Skeletal muscle tissue (tissue), 4 donors: ENCODE measurements around the gene SERTAD1. TPM values are rescaled to one million over a fixed set of nuclear protein-coding genes. Genes with fewer than 3 reads are reported as not detected.
"Not testable (repeated sequence)": the region's sequence is repeated elsewhere in the genome, so short reads cannot be mapped to it uniquely, and the experiment has no call there.

ENCODE experiments used
- H3K27ac ChIP-seq: one replicate; pipeline ENCODE4 v1.7.0; 2013; ENCODE audit warnings: mild to moderate bottlenecking, low read depth, low read length, inconsistent platforms
- H3K27me3 ChIP-seq, 3 donors: one replicate each; pipeline ENCODE4 v1.7.0; 2013; ENCODE audit warnings: low read length in 3 of 3; ENCODE audit not compliant: control insufficient read depth in 3 of 3, insufficient read depth in 3 of 3
- H3K36me3 ChIP-seq, 3 donors: one replicate each; pipeline ENCODE4 v1.7.0; 2013; ENCODE audit warnings: low read length in 3 of 3; ENCODE audit not compliant: control insufficient read depth in 3 of 3, insufficient read depth in 3 of 3
- H3K4me1 ChIP-seq, 3 donors: one replicate each; pipeline ENCODE4 v1.7.0; 2013; ENCODE audit warnings: low read length in 3 of 3, mild to moderate bottlenecking in 3 of 3; ENCODE audit not compliant: control insufficient read depth in 3 of 3, insufficient read depth in 3 of 3
- H3K4me3 ChIP-seq, 3 donors: one replicate each; pipeline ENCODE4 v1.7.0; 2013; ENCODE audit warnings: low read length in 3 of 3
- H3K9ac ChIP-seq, 3 donors: one replicate each; pipeline ENCODE4 v1.7.0; 2013; ENCODE audit warnings: low read length in 3 of 3, mild to moderate bottlenecking in 3 of 3, moderate library complexity in 2 of 3, low read depth in 1 of 3
- H3K9me3 ChIP-seq, 3 donors: one replicate each; pipeline ENCODE4 v1.7.0; 2013; ENCODE audit warnings: low read length in 3 of 3; ENCODE audit not compliant: control insufficient read depth in 3 of 3
- total RNA-seq: library from RNA; depleted of rRNA; stranded (reverse); fragments of >200 nt; gene quantifications from one replicate; pipeline ENCODE4 v1.2.3, GENCODE V29; 2014
- donor health status: Osteomylitis.

SERTAD1 gene
- total RNA-seq, 1 donor from 2014 or later, result 19.8 TPM

GRCh38 chr19:40465025-40465556 lies 39.3 kb upstream of the SERTAD1 start:
- Histone ChIP-seq H3K9ac (peak overlapping the region; percentile 86 to 92 (median 86)), H3K4me1 (peaks cover 25 to 31% (median 27%) of the 10 kb centered on the region in 3 donors), H3K4me3 (peak overlapping the region; percentile 87 to 92 (median 91)), H3K36me3 (peaks cover 0 to 4% (median 2%) of the 10 kb centered on the region in 3 donors), H3K27me3 (no peaks in the 10 kb centered on the region), H3K27ac (peak overlapping the region; percentile 95), H3K9me3 (no peaks in the 10 kb centered on the region)

GRCh38 chr19:40464059-40465024 lies 38.5 kb upstream of the SERTAD1 start:
- H3K4me1 ChIP-seq, result peaks cover 25 to 31% (median 27%) of the 10 kb centered on the region in 3 donors
- H3K9ac ChIP-seq, result peak overlapping the region; percentile 86 to 92 (median 86)
- no peaks in the 10 kb centered on the region for H3K9me3 ChIP-seq
- no peaks in the 10 kb centered on the region for H3K27me3 ChIP-seq
- H3K4me3 ChIP-seq, result peak overlapping the region; percentile 87 to 92 (median 91)
- peak overlapping the region; percentile 95 for H3K27ac ChIP-seq
- H3K36me3 ChIP-seq, result peaks cover 0 to 4% (median 2%) of the 10 kb centered on the region in 3 donors

GRCh38 chr19:40463587-40464037 lies 37.8 kb upstream of the SERTAD1 start:
- Histone ChIP-seq H3K4me1 (peaks cover 25 to 31% (median 27%) of the 10 kb centered on the region in 3 donors), H3K27ac (peak overlapping the region; percentile 95)
- H3K9me3 ChIP-seq, H3K4me3 ChIP-seq, H3K36me3 ChIP-seq, H3K27me3 ChIP-seq, H3K9ac ChIP-seq: not testable (repeated sequence)

- H3K9me3 ChIP-seq, result no peaks in the 10 kb centered on the region
Measured at GRCh38 chr19:40461669-40462221, 36.0 kb upstream of the SERTAD1 start.

GRCh38 chr19:40460185-40460584 lies 34.4 kb upstream of the SERTAD1 start:
- no peaks in the 10 kb centered on the region for H3K27me3 ChIP-seq
- H3K9me3 ChIP-seq, result no peaks in the 10 kb centered on the region
- H3K4me1 ChIP-seq, result peaks cover 11 to 16% (median 13%) of the 10 kb centered on the region in 3 donors
- no peak overlapping the region for H3K9ac ChIP-seq
- H3K27ac ChIP-seq, result no peak overlapping the region
- H3K36me3 ChIP-seq, result peaks cover 9 to 14% (median 13%) of the 10 kb centered on the region in 3 donors
- no peak overlapping the region for H3K4me3 ChIP-seq

More at GRCh38 chr19:40461669-40462221, 36.0 kb upstream of the SERTAD1 start:
- no peak overlapping the region for H3K27ac ChIP-seq
- no peak overlapping the region for H3K9ac ChIP-seq
- H3K27me3 ChIP-seq, result no peaks in the 10 kb centered on the region
- no peak overlapping the region for H3K4me3 ChIP-seq
- peaks cover 9 to 12% (median 11%) of the 10 kb centered on the region in 3 donors for H3K36me3 ChIP-seq
- H3K4me1 ChIP-seq, result peaks cover 21 to 27% (median 25%) of the 10 kb centered on the region in 3 donors

GRCh38 chr19:40458597-40458974 lies 32.8 kb upstream of the SERTAD1 start:
- H3K9me3 ChIP-seq, result no peaks in the 10 kb centered on the region
- H3K36me3 ChIP-seq, result peaks cover 9 to 15% (median 14%) of the 10 kb centered on the region in 3 donors
- H3K27ac ChIP-seq, result no peak overlapping the region
- peaks cover 0 to 5% (median 0%) of the 10 kb centered on the region in 3 donors for H3K4me1 ChIP-seq
- H3K4me3 ChIP-seq, result no peak overlapping the region
- H3K27me3 ChIP-seq, result no peaks in the 10 kb centered on the region
- H3K9ac ChIP-seq, result no peak overlapping the region

GRCh38 chr19:40457953-40458596 lies 32.3 kb upstream of the SERTAD1 start:
- Histone ChIP-seq H3K27me3 (no peaks in the 10 kb centered on the region), H3K4me3 (no peak overlapping the region), H3K36me3 (peaks cover 11 to 15% (median 14%) of the 10 kb centered on the region in 3 donors)

GRCh38 chr19:40457048-40457447 lies 31.3 kb upstream of the SERTAD1 start:
- Histone ChIP-seq H3K27ac (no peak overlapping the region), H3K9me3 (no peaks in the 10 kb centered on the region), H3K4me1 (peaks cover 0 to 5% (median 0%) of the 10 kb centered on the region in 3 donors), H3K4me3 (no peak overlapping the region), H3K36me3 (peaks cover 13 to 15% (median 14%) of the 10 kb centered on the region in 3 donors), H3K27me3 (no peaks in the 10 kb centered on the region), H3K9ac (no peak overlapping the region)

More at GRCh38 chr19:40457953-40458596, 32.3 kb upstream of the SERTAD1 start:
- no peak overlapping the region for H3K9ac ChIP-seq
- peaks cover 0 to 5% (median 0%) of the 10 kb centered on the region in 3 donors for H3K4me1 ChIP-seq
- no peak overlapping the region for H3K27ac ChIP-seq
- H3K9me3 ChIP-seq, result no peaks in the 10 kb centered on the region

GRCh38 chr19:40453943-40454342 lies 28.2 kb upstream of the SERTAD1 start:
- H3K9me3 ChIP-seq, H3K4me1 ChIP-seq, H3K9ac ChIP-seq, H3K4me3 ChIP-seq, H3K27ac ChIP-seq, H3K27me3 ChIP-seq: not testable (repeated sequence)
- peaks cover 16 to 28% (median 18%) of the 10 kb centered on the region in 3 donors for H3K36me3 ChIP-seq
